K562 (cell line): ENCODE data around the gene CLUH. TPM values are rescaled to one million over a fixed set of nuclear protein-coding genes. Genes with fewer than 3 reads are reported as not detected.

ENCODE experiments used
- ATAC-seq: fragments of 200-7000 bp; cut with Tn5 transposase; 3 replicates; pipeline ENCODE4 v1.9.1; 2020; ENCODE audit warnings: moderate library complexity
- Bru-seq: library from RNA; stranded (reverse); fragments of 400-500 nt; gene quantifications from one replicate; lab custom pipeline; 2021; lab: Mats Ljungman, UMichigan
- BruChase-seq, 2 experiments: library from RNA; stranded (reverse); fragments of 400-500 nt; gene quantifications; one replicate each; lab custom pipeline; 2021; lab: Mats Ljungman, UMichigan
- BruUV-seq: library from RNA; stranded (reverse); fragments of 400-500 nt; replicated peaks from 2 replicates; lab custom pipeline; 2021; lab: Mats Ljungman, UMichigan
- CTCF ChIA-PET: fragments of 300-600 bp; formaldehyde crosslinking; extraction: SDS; loops from one replicate; lab custom pipeline; 2021; ENCODE audit warnings: low intra/inter-chr PET ratio; lab: Yijun Ruan, JAX
- POLR2A ChIA-PET: fragments of 300-600, 350-650 bp; sonication (Branson Sonifier 250); formaldehyde crosslinking; extraction: SDS; loops from one replicate; lab custom pipeline; 2021; ENCODE audit warnings: antibody characterized with exemption, inconsistent platforms; lab: Yijun Ruan, JAX
- DNase-seq, 4 experiments: peaks; one replicate each; pipeline versions ENCODE4 v3.0.0 to v3.0.0-alpha.2; 2011 to 2018; ENCODE audit warnings: low spot score in 3 of 4, mixed read lengths in 3 of 4; ENCODE audit errors: extremely low read depth in 1 of 4
- FAIRE-seq: peaks from 2 replicates; lab custom pipeline; 2011; peaks lifted over from hg19 to GRCh38; lab: Jason Lieb, UNC
- H2AFZ ChIP-seq: 2 replicates; pipeline ENCODE4 v1.6.0; 2011; ENCODE audit warnings: low read depth, low read length, control low read depth, inconsistent platforms
- H3K27ac ChIP-seq: fragments of 200-600 bp; 3 replicates; pipeline ENCODE4 v1.8.0; 2011; ENCODE audit warnings: low read depth, mild to moderate bottlenecking, control low read depth, inconsistent platforms, low read length, moderate library complexity, mixed read lengths; ENCODE audit errors: extremely low read depth
- H3K27me3 ChIP-seq, 2 experiments: fragments of 300-600 bp in 1 of 2; 2 replicates in 1 of 2; 3 replicates in 1 of 2; pipeline versions ENCODE4 v1.6.0 to v1.8.0; 2011; ENCODE audit warnings: inconsistent platforms in 2 of 2, low read length in 2 of 2, mild to moderate bottlenecking in 1 of 2, mixed read lengths in 1 of 2, moderate library complexity in 1 of 2; ENCODE audit not compliant: control insufficient read depth in 2 of 2, insufficient read depth in 2 of 2
- H3K36me3 ChIP-seq: fragments of 300-600 bp; 3 replicates; pipeline ENCODE4 v1.8.0; 2011; ENCODE audit warnings: mild to moderate bottlenecking, low read length, inconsistent platforms; ENCODE audit not compliant: control insufficient read depth, insufficient read depth
- H3K4me1 ChIP-seq, 2 experiments: fragments of 200-600 bp in 1 of 2; replicated peaks in 1 of 2; 2 replicates in 1 of 2; 3 replicates in 1 of 2; pipeline versions ENCODE4 v1.5.1 to v1.8.0; 2011; ENCODE audit warnings: inconsistent platforms in 2 of 2, low read length in 2 of 2, mild to moderate bottlenecking in 1 of 2, mixed read lengths in 1 of 2, moderate library complexity in 1 of 2; ENCODE audit not compliant: control insufficient read depth in 2 of 2, insufficient read depth in 2 of 2
- H3K4me2 ChIP-seq: 2 replicates; pipeline ENCODE4 v1.6.1; 2011; ENCODE audit warnings: low read length, control low read depth, inconsistent platforms, mixed read lengths; ENCODE audit not compliant: insufficient read depth
- H3K4me3 ChIP-seq: fragments of 200-600 bp; sonication (generic), shearing (Covaris generic); 2 replicates; pipeline ENCODE4 v1.5.1; 2016; ENCODE audit warnings: control low read depth, inconsistent platforms
- H3K79me2 ChIP-seq: fragments of 200-600 bp; 3 replicates; pipeline ENCODE4 v1.8.0; 2011; ENCODE audit warnings: low read length, inconsistent platforms; ENCODE audit not compliant: control insufficient read depth, insufficient read depth
- H3K9ac ChIP-seq, 2 experiments: 2 replicates each; pipeline versions ENCODE4 v1.6.0 to v1.6.1; 2011; ENCODE audit warnings: low read depth in 2 of 2, low read length in 2 of 2, control low read depth in 1 of 2, inconsistent platforms in 1 of 2, mild to moderate bottlenecking in 1 of 2, mixed read lengths in 1 of 2; ENCODE audit not compliant: insufficient read depth in 1 of 2
- H3K9me1 ChIP-seq: one replicate; pipeline ENCODE4 v1.6.0; 2011; ENCODE audit warnings: inconsistent platforms, mild to moderate bottlenecking, low read length, moderate library complexity; ENCODE audit not compliant: control insufficient read depth, insufficient read depth
- H3K9me3 ChIP-seq: replicated peaks from 2 replicates; pipeline ENCODE4 v1.5.1; 2011; ENCODE audit warnings: low read depth, low read length, inconsistent platforms; ENCODE audit not compliant: control insufficient read depth, insufficient read depth
- H4K20me1 ChIP-seq: replicated peaks from 2 replicates; pipeline ENCODE4 v1.6.1; 2011; ENCODE audit warnings: low read length, inconsistent platforms, mixed read lengths; ENCODE audit not compliant: control insufficient read depth, insufficient read depth
- ASH1L ChIP-seq: fragments of 450-650 bp; IDR thresholded peaks from 2 replicates; pipeline ENCODE4 v1.6.1; 2018; ENCODE audit warnings: borderline replicate concordance, mild to moderate bottlenecking, low read depth; ENCODE audit not compliant: partially characterized antibody
- CEBPB ChIP-seq: fragments of 450-650 bp; IDR thresholded peaks from 2 replicates; pipeline ENCODE4 v1.6.1; 2016; ENCODE audit warnings: missing genetic modification characterization, missing compliant biosample characterization
- GABPA ChIP-seq: fragments of 200-800 bp; sonication (Bioruptor generic); conservative IDR thresholded peaks from 2 replicates; pipeline ENCODE4 v1.6.1; 2016; ENCODE audit warnings: low read depth, missing genetic modification characterization, missing compliant biosample characterization
- ILK ChIP-seq: fragments of 450-650 bp; IDR thresholded peaks from 2 replicates; pipeline ENCODE4 v1.6.1; 2016; ENCODE audit warnings: missing genetic modification characterization, low read depth, mild to moderate bottlenecking, missing compliant biosample characterization, moderate library complexity, borderline replicate concordance
- RB1 ChIP-seq: fragments of 450-650 bp; IDR thresholded peaks from 2 replicates; pipeline ENCODE4 v1.6.1; 2017; ENCODE audit warnings: low read depth, mild to moderate bottlenecking
- RBM14 ChIP-seq: fragments of 200-400 bp; formaldehyde crosslinking; IDR thresholded peaks from 2 replicates; pipeline ENCODE4 v1.6.1; 2018; ENCODE audit warnings: low read depth, mild to moderate bottlenecking, low read length, moderate library complexity, borderline replicate concordance; ENCODE audit not compliant: insufficient read depth
- SMAD3 ChIP-seq: fragments of 450-650 bp; formaldehyde crosslinking; conservative IDR thresholded peaks from 2 replicates; pipeline ENCODE4 v1.4.0; 2020; ENCODE audit warnings: mild to moderate bottlenecking
- WGBS: fragments of 100-300 bp; shearing (Covaris generic); methylation state at CpG from one replicate; pipeline ENCODE4 v1.1.6; 2016; ENCODE audit warnings: low coverage, mixed read lengths; ENCODE audit not compliant: insufficient coverage; ENCODE audit errors: missing lambda C conversion rate; 5-methylcytosine and 5-hydroxymethylcytosine counted together
- in situ Hi-C: fragments of 300-500 bp; cut with MboI; formaldehyde crosslinking; loops from 4 replicates; pipeline ENCODE4 v1.15.0; 2018; ENCODE audit warnings: inconsistent platforms, mixed read lengths
- intact Hi-C: fragments of 100-400 bp; cut with micrococcal nuclease; formaldehyde crosslinking; loops from 2 replicates; pipeline ENCODE4 v1.14.2; 2022
- long read RNA-seq, 3 experiments: library from polyadenylated mRNA in 2 of 3; library from RNA in 1 of 3; unstranded in 2 of 3; stranded (forward) in 1 of 3; transcript quantifications; one replicate each; pipeline ENCODE4 v2.0.0, GENCODE V29; 2019 to 2022
- polyA minus RNA-seq, 3 experiments: library from RNA; depleted of rRNA, polyadenylated mRNA; stranded (reverse); fragments of >200 nt; gene quantifications; 2 replicates each; pipeline ENCODE4 v1.2.3, GENCODE V29; 2011
- polyA plus RNA-seq, 8 experiments: library from polyadenylated mRNA; depleted of rRNA in 4 of 8; stranded (reverse) in 5 of 8; unstranded in 3 of 8; fragments of >200 nt; fragmentation: Nextera tagmentation in 2 of 8; fragmentation: Illumina TruSeq in 1 of 8; extraction: Ambion mirVana in 2 of 8; extraction: Trizol in 1 of 8; gene quantifications; 2 replicates each; pipeline versions ENCODE4 v1.2.1 to v1.2.3, GENCODE V29; 2011 to 2014; ENCODE audit warnings: inconsistent platforms in 1 of 8, missing spikeins in 1 of 8
- total RNA-seq, 7 experiments: library from RNA; depleted of rRNA in 6 of 7; stranded (reverse); fragments of >200 nt in 6 of 7; fragmentation: Illumina TruSeq in 2 of 7; extraction: Trizol in 2 of 7; gene quantifications; 2 replicates each; pipeline versions ENCODE4 v1.2.1 to v1.2.3, GENCODE V29; 2011 to 2021; ENCODE audit warnings: low replicate concordance in 1 of 7
- TF ChIP-seq, protein P1 (sequence below), 2 experiments: fragments of 450-650 bp; IDR thresholded peaks; 2 replicates each; pipeline ENCODE4 v1.6.1; 2016

The CLUH gene, protein sequence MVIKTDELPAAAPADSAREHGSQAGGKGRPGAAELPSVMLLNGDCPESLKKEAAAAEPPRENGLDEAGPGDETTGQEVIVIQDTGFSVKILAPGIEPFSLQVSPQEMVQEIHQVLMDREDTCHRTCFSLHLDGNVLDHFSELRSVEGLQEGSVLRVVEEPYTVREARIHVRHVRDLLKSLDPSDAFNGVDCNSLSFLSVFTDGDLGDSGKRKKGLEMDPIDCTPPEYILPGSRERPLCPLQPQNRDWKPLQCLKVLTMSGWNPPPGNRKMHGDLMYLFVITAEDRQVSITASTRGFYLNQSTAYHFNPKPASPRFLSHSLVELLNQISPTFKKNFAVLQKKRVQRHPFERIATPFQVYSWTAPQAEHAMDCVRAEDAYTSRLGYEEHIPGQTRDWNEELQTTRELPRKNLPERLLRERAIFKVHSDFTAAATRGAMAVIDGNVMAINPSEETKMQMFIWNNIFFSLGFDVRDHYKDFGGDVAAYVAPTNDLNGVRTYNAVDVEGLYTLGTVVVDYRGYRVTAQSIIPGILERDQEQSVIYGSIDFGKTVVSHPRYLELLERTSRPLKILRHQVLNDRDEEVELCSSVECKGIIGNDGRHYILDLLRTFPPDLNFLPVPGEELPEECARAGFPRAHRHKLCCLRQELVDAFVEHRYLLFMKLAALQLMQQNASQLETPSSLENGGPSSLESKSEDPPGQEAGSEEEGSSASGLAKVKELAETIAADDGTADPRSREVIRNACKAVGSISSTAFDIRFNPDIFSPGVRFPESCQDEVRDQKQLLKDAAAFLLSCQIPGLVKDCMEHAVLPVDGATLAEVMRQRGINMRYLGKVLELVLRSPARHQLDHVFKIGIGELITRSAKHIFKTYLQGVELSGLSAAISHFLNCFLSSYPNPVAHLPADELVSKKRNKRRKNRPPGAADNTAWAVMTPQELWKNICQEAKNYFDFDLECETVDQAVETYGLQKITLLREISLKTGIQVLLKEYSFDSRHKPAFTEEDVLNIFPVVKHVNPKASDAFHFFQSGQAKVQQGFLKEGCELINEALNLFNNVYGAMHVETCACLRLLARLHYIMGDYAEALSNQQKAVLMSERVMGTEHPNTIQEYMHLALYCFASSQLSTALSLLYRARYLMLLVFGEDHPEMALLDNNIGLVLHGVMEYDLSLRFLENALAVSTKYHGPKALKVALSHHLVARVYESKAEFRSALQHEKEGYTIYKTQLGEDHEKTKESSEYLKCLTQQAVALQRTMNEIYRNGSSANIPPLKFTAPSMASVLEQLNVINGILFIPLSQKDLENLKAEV (N-terminal part only)
- 95.4 and 344 TPM in 2 replicates for total RNA-seq (2011; cell fraction: chromatin; rRNA removed; ENCODE audit: low replicate concordance)
- 211 and 238 TPM in 2 replicates for total RNA-seq (2011; cell fraction: nucleolus; rRNA removed)
- 98.1 and 116 TPM in 2 replicates for total RNA-seq (2011; cell fraction: nucleoplasm; rRNA removed)
- total RNA-seq (2014; rRNA removed) = 63.0 and 94.0 TPM in 2 replicates
- total RNA-seq (2014; rRNA removed; fragmentation: Illumina TruSeq; extraction: Trizol) = 13.7 and 21.2 TPM in 2 replicates
- 33.2 and 34.8 TPM in 2 replicates for total RNA-seq (2015; rRNA removed; fragmentation: Illumina TruSeq; extraction: Trizol)
- 126 and 140 TPM in 2 replicates for total RNA-seq (2021)
- polyA plus RNA-seq (2011; rRNA removed) = 15.3 and 40.1 TPM in 2 replicates
- polyA plus RNA-seq (2011; cell fraction: cytosol; rRNA removed) = 15.5 and 39.0 TPM in 2 replicates
- polyA plus RNA-seq (2011; cell fraction: nucleus; rRNA removed) = 204 and 334 TPM in 2 replicates
- polyA plus RNA-seq (2012) = 52.7 and 74.7 TPM in 2 replicates
- polyA plus RNA-seq (2014; fragmentation: Illumina TruSeq; extraction: Trizol) = 71.2 and 88.2 TPM in 2 replicates
- polyA plus RNA-seq (2014; fragmentation: Nextera tagmentation; extraction: Ambion mirVana) = under 1 TPM; 0.21 to 0.25 TPM
- polyA plus RNA-seq (2014; rRNA removed) = 72.8 and 73.4 TPM in 2 replicates
- 12.6 and 14.7 TPM in 2 replicates for polyA minus RNA-seq (2011; rRNA and poly(A)+ RNA removed)
- 49.7 and 59.2 TPM in 2 replicates for polyA minus RNA-seq (2011; cell fraction: cytosol; rRNA and poly(A)+ RNA removed)
- 57.4 and 59.4 TPM in 2 replicates for polyA minus RNA-seq (2011; cell fraction: nucleus; rRNA and poly(A)+ RNA removed)
- percentile 71 among the genes with signal in this experiment for Bru-seq, nascent RNA
- BruChase-seq, experiment 1, labeled RNA remaining after a 2-hour chase = percentile 65 among the genes with signal in this experiment
- BruChase-seq, experiment 2, labeled RNA remaining after a 6-hour chase = percentile 73 among the genes with signal in this experiment
- long read RNA-seq, experiment 1, partial matches to known transcripts = 416 of 424 reads
- long read RNA-seq, experiment 1, other reads (novel, unspliced or antisense) = 8 of 424 reads
- long read RNA-seq, experiment 2, full-length matches to known transcripts = 1 of 104 reads
- long read RNA-seq, experiment 2, partial matches to known transcripts = 54 of 104 reads
- long read RNA-seq, experiment 2, other reads (novel, unspliced or antisense) = 49 of 104 reads
- long read RNA-seq, experiment 3, partial matches to known transcripts = 10 of 10 reads
- long read RNA-seq, experiment 3, other reads (novel, unspliced or antisense) = 0 of 10 reads

DNA sequence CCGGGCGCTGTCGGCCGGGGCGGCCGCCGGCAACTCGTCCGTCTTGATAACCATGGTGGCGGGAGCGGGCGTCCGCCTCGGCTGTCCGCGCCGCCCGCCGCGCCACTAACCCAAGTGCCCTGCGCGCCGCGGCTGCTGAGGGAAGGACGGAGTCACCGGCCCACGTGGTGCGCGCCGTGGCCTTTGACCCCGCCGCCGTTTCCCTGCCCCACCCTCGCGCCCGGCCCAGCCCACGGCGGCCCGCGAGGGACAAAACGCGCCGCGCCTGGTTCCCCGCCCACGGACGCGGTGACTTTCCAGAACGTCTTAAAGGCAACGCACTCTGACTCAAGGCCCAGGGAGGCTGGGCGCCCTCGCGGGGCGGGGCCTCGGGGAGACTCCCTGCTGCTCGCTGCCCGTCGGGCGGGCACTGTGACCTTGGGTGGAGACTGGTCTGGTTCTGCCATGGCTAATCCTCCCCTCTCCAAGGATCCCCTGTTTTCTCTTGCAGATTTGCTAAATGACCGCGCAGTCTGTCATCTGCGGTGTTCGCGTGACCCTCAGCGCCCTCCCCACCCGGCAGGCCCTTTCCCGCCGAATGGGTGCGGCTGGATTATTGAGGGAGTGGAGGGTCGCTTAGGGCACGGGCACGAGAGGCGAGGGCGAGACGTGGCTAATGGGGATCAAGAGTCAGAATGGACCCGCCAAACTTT lies at the start of gene CLUH:
CLUH (minus strand) TSS at position 157 of the 692 bp plus-strand sequence; CDS start at position 54, 103 bp downstream.
- TSS peak; percentile 91 for BruUV-seq
- ATAC-seq (peak; percentile 87), DNase-seq (peak; percentile 81 to 97 (median 88)), FAIRE-seq (peak; percentile 95)
- POLR2A ChIA-PET = interaction anchor here (1.3 kb wide), 1 partner anchor 10 kb away, joined by 3 read pairs; no protein-coding TSS in a partner anchor
- Histone ChIP-seq H3K4me2 (peak within 1 kb of the TSS; percentile 96), H3K79me2 (peaks cover 61% of the 10 kb centered on the region), H3K27ac (peak within 1 kb of the TSS; percentile 80), H3K4me3 (peak within 1 kb of the TSS; percentile 70), H3K4me1 (peaks cover 24 to 61% of the 10 kb centered on the region in 2 experiments; a peak in 4 of 5 replicates), H3K9me3 (no peaks in the 10 kb centered on the region), H4K20me1 (peaks cover 20% of the 10 kb centered on the region), H2AFZ (peak within 1 kb of the TSS; percentile 84), H3K9me1 (peaks cover 5% of the 10 kb centered on the region), H3K27me3 (no peaks in the 10 kb centered on the region), H3K9ac (peak within 1 kb of the TSS; percentile 67 to 99), H3K36me3 (peaks cover 28% of the 10 kb centered on the region; the same call in 1 of the 3 replicates)
- CTCF ChIA-PET = no interaction called here
- in situ Hi-C loops (no loop called here), intact Hi-C loops (no loop called here)
- 4% methylated on average over 20 of the region's 76 CpGs for WGBS
- no peak for TF ChIP-seq ASH1L
- TF ChIP-seq SMAD3 (CRISPR knock-in tag) = no peak
- TF ChIP-seq RB1 = peak; percentile 43; the same call in 1 of the 2 replicates
- TF ChIP-seq RBM14 = no peak
- no peak for TF ChIP-seq CEBPB (tag)
- TF ChIP-seq ILK (tag) = no peak
- TF ChIP-seq GABPA = no peak
- TF ChIP-seq, protein P1, sequence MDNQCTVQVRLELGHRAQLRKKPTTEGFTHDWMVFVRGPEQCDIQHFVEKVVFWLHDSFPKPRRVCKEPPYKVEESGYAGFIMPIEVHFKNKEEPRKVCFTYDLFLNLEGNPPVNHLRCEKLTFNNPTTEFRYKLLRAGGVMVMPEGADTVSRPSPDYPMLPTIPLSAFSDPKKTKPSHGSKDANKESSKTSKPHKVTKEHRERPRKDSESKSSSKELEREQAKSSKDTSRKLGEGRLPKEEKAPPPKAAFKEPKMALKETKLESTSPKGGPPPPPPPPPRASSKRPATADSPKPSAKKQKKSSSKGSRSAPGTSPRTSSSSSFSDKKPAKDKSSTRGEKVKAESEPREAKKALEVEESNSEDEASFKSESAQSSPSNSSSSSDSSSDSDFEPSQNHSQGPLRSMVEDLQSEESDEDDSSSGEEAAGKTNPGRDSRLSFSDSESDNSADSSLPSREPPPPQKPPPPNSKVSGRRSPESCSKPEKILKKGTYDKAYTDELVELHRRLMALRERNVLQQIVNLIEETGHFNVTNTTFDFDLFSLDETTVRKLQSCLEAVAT (IDR thresholded peaks at IDR 0.05) = no peak
